Breast epithelium (tissue), 3 donors: ENCODE results near the gene GNB5.

Source experiments
- CTCF ChIP-seq, 3 donors: fragments of 450-650 bp; IDR thresholded peaks; one replicate each; pipeline ENCODE4 v1.5.1; 2016 to 2017; ENCODE audit warnings: antibody characterized with exemption in 3 of 3, mild to moderate bottlenecking in 3 of 3, moderate library complexity in 3 of 3
- POLR2A ChIP-seq: fragments of 450-650 bp; IDR thresholded peaks from one replicate; pipeline ENCODE4 v1.6.1; 2016; ENCODE audit warnings: antibody characterized with exemption, mild to moderate bottlenecking, moderate library complexity
- POLR2AphosphoS5 ChIP-seq, 3 donors: sonication (generic); formaldehyde crosslinking; IDR thresholded peaks; one replicate each; pipeline ENCODE4 v1.6.1; 2017; ENCODE audit warnings: antibody characterized with exemption in 3 of 3

GRCh38 chr15:52093167-52093538, 98.0 kb downstream of the GNB5 start:
- TF ChIP-seq POLR2AphosphoS5 (IDR thresholded peaks at IDR 0.05) (no peak), CTCF (IDR thresholded peaks at IDR 0.05) (no peak), POLR2A (no peak)
